GM18508 (cell line): ENCODE data around the gene GFRA4.

Experiments
- ATAC-seq: cut with Tn5 transposase; IDR thresholded peaks from one replicate; pipeline ENCODE4 v1.9.1; 2021; ENCODE audit warnings: moderate number of reproducible peaks; ENCODE audit not compliant: insufficient read depth, unreplicated experiment

The GFRA4 gene

GRCh38 chr20:3674995-3675900 lies 12.0 kb upstream of the GFRA4 start:
- no peak for ATAC-seq

DNA sequence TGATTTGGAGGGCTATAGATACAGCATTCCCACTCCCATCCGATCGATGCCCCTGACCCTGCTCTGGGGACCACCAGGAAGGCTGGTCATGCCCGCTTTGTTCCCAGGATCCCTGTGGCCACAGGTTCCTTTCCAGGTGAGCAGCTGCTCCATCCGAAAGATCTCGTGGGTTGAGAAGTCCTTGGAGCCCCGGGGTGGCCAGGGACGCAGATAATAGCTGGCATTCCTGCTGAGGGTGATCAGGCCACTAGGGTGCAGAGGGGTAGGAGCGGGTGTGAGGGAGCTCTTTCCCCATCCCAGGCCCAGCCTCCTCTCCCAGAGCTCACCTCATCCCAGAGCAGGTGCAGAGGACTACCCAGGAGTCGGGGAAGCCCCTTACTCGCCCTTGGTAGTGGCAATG lies 11.2 kb upstream of the GFRA4 start:
- ATAC-seq = no peak

GRCh38 chr20:3673221-3674070 lies 10.2 kb upstream of the GFRA4 start:
- ATAC-seq = no peak

DNA sequence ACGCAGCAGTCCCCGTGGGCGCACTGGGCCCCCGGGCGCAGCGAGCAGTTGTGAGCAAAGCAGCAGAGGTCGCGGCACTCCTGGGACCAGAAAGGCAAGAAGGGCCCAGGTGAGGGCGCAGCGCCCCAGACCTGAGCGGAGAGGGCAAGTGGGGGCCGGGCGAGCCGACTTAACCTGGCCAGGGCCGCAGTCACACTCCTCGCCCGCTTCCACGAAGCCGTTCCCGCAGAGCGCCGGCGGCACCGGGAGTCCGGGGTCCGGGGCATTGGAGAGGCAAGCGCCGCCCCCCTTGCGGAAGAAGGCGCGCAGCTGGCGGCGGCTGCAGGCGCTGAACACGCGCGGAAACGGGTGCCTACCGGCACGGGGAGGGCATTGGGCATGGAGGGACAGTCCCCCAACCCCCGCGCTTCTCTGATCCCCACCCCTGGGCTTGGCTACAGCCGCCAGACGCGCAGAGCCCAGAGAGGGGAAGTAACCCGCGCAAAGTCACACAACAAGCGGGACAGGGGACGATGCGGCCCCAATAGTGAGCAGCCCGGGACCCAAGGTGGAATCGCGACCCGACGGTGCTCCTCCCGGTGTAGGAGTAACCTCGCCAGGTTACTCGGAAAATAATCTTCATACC lies 9.5 kb upstream of the GFRA4 start:
- no peak for ATAC-seq

DNA sequence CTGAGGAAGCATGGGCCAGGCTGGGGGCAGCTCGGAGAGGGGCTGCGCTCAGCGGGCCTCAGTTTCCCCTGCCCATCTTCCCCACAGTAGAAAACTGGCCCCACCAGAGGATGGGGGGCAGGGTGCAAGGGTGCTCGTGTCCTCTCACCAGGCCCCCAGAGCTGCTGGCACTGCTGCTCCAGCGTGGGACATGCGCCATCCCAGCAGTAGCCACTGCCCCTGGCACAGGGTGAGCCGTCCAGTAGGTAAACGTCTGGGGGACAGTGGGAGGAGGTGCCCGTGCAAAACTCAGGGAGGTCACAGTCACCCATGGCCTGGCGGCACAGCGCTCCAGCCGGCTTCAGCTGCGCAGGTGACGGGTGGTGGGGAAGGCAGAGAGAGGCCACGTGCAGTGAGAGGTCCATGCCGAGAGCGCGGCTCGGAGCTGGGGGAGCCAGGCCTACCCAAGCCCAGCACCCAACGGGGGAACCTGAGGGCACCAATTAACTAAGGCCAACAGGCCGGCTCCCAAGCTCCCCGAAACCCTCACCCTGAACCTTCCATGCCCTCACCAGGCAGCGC lies 8.9 kb upstream of the GFRA4 start:
- no peak for ATAC-seq

- no peak for ATAC-seq
Observed at GRCh38 chr20:3670945-3671344, 7.7 kb upstream of the GFRA4 start.

DNA sequence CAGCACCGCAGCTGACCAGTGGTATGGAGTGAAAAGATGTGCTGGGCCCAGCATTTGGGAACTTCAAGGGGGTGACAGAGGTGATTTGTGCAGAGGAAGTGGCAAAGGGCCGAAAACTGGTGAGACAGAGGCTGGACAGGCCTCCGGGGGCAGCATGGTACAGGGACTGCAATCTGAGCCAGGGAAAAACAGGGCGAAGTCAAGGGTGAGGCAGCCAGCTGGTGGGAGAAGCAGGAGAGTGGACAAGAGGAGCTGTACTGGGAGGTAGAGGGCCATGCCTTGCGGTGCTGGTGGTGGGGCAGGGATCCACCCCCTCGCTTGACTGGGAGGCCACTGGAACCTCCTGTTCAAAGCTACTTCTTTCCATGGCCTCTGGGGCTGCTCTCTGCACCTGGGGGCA lies 7.3 kb upstream of the GFRA4 start:
- no peak for ATAC-seq

DNA sequence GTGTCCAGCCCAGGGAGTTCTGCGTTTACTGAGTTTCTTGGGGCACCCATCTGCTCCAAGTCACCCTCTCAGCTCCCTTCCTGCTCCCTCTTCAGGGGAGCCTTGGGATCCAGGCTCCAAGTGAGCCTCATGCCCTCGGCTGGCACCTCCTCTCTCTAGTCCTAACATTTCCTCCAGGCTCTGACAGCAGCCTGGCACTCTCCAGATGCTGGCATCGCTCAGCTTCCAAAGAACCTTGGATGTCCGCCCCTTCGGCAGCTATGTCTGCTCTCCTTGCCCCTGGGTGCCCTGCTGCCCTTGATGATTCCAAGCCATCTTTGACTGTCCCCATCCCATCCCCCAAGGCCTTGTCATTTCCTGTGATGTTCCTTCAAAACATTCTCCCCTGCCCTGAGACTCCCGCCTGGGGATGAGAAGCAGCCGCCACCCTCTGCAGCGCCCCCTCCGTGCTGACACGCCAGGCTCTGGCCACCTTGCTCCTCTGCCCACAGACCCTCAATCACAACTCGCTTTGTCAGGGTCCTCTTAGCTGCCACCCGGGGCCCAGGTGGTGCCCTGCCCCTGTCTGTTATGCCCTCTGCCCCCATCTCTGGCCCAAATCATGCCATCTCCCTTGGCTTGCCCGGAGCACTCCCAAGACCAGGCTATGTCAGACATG lies 6.6 kb upstream of the GFRA4 start:
- no peak for ATAC-seq

DNA sequence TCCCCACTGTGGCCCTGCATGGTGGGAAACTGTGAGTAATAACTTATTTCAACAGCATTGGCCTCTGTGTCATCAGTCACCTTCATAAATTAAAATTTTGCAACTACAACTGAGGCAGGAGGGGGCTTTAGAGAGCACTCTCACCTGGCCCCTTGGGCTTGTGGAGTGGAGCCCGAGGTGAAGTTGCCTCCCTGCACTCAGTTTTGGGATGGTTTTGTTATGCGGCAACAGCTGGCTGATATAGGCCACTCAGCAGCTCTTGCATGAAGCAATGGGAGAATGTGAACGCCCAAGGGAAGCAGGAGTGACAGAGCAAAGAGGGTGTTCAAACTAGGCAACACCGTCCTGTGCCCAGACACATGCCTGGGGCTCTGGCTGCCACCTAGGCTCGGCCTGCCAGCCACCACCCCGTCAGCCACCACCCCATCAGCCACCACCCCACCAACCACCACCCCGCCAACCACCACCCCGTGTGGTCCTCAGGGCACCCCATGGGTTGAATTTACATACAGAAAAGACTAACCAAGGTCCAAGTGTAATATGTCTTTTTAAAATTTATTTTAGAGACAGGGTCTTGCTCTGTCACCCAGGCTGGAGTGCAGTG lies 4.3 kb upstream of the GFRA4 start:
- no peak for ATAC-seq

GRCh38 chr20:3663858-3664257 lies 659 bp upstream of the GFRA4 start:
- no peak for ATAC-seq

DNA sequence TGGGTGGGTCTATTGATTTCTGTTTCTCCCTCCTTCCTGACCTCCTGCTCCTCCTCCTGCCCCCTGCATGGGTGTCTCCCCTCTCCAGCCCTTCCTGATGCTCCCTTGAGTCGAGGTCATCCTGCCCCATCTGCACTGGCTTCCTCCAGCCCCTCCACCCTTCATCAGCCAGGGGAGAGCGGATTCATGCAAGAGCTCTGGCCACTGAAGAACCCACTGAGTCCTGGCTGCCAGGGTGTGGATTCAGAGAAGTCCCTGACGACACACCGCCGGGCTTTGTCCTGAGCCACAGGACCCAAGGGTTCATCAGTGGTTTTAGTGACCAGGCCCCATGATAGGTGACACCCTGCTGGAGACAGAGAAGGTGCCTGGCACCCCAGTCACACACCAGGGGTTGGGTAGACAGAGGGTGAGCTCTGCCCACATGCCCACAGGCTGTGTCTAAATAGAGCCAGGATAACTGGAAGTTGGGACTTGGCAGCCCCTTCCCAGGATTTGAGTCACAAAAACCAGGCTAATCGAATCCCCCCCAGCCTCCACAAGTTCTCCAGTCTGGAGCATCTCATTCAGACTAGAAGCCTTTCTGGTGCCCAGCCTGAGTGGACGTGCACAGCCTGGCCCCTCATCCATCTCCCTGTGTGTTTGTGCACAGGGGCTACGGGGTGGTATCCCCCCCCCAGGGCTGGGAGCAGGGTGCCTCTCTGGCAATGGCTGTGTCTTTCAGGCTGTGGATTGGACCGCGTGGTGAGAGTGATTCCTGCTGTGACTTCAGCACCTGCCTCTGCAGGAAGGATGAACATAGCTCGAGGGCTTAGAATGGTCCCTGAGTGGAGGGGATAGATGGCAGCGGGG lies 1.2 kb downstream of the GFRA4 start:
- ATAC-seq = no peak

DNA sequence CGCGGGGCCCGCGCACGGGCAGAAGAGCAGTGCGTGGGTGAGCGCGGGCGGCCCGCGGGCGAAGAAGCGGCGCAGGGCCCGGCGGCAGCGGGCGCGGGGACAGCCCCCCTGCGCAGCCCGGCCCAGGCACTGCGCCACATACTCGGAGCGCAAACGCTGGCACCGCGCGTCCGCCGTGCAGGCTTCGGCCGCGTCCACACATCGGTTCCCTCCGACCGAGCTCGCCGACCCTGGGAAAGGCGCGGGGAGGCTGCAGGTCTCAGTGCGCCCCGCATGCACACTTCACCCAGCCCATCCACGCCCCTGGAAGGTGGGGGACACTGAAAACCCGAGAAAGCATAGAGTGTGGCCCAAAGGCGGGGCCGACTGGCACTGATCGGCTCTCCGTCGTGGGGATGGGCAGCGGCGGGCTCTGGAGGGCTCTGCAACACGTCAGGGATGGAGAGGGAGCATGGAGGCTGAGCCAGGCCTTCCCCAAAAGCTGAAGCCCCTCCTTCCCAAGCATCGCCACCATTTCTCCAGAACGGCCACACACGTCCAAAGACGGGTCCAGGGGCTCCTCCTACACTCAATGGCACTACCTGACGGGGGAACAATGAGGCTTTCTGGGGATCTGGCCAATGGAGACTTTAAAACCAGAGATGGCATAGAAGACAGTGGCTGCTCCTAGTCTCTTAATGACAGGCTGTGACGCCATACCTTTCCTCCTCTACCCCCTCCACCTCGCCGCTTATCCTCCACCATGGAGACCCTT lies 2.0 kb downstream of the GFRA4 start:
- no peak for ATAC-seq

GRCh38 chr20:3660262-3661059 lies 2.7 kb downstream of the GFRA4 start:
- ATAC-seq = no peak

- ATAC-seq = no peak
Observed at GRCh38 chr20:3659492-3660261, 3.5 kb downstream of the GFRA4 start.

DNA sequence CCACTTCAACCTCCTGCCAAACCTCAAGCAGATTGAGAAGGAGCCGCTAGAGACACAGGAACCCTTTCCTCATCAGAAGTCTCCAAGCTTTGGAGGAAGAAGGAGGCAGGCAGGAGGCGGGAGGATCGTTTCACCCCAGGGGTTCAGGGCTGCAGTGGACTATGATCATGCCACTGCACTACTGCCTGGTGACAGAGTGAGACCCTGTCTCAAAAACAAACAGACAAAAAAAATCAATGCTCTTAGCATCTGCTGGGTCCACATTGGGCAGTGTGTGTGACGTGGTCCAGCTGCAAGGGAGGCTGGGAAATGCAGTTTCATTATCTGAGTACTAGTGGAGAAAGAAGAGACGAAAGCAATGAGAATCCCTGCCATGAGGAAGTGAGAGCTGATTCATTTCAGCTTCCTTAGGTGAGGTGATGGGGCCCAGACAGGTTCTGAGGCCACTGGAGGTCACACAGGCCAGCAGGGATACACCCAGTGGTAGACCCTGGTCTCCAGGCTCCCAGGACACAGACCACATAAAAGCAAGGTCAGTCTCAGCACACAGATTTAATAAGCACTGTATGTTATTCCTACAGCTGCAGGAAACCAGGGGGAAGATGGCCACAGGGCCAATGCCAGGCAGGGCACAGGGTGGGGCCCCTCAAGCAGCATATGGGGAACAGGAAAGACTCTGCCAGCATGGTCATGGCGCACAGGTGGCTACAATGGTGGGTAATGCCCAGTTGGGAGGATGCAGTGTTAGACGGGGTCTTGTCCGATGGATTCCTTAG lies 4.3 kb downstream of the GFRA4 start:
- ATAC-seq = peak; percentile 85
